Peyer's patch (tissue), 4 donors: ENCODE data around the gene GLI2.

Experiments
- CTCF ChIP-seq, 6 experiments: fragments of 450-650 bp in 4 of 6; fragments of 200-600 bp in 2 of 6; sonication (generic) in 1 of 6; IDR thresholded peaks; one replicate each; pipeline ENCODE4 v1.5.1; 2017 to 2019; ENCODE audit warnings: antibody characterized with exemption in 6 of 6, mild to moderate bottlenecking in 3 of 6, moderate library complexity in 1 of 6
- POLR2A ChIP-seq, 2 donors: fragments of 450-650 bp; IDR thresholded peaks; one replicate each; pipeline ENCODE4 v1.5.1; 2017; ENCODE audit warnings: antibody characterized with exemption in 2 of 2, mild to moderate bottlenecking in 2 of 2, moderate library complexity in 2 of 2

GRCh38 chr2:120711694-120712093, 24.0 kb upstream of the GLI2 start:
- TF ChIP-seq POLR2A (IDR thresholded peaks at IDR 0.05) = no peak
- TF ChIP-seq CTCF (IDR thresholded peaks at IDR 0.05) = no peak
